Neural crest cell (in vitro differentiated cells): ENCODE results near the gene CATSPERE. TPM values are rescaled to one million over a fixed set of nuclear protein-coding genes. Genes with fewer than 3 reads are reported as not detected.
A peak's percentile ranks its signal among the peaks of the same experiment; 100 is the strongest.

Experiments
- DNase-seq: peaks from one replicate; pipeline ENCODE4 v3.0.0; 2021; ENCODE audit warnings: low read depth, mixed read lengths, low spot score
- H3K27ac Mint-ChIP-seq: one replicate; pipeline ENCODE4 v1.8.0; 2021; ENCODE audit warnings: mild to moderate bottlenecking, mixed read lengths; ENCODE audit not compliant: unreplicated experiment
- H3K27me3 Mint-ChIP-seq: 2 replicates; pipeline ENCODE4 v1.8.0; 2021; ENCODE audit warnings: low read depth, mild to moderate bottlenecking, mixed read lengths
- H3K36me3 Mint-ChIP-seq: 2 replicates; pipeline ENCODE4 v1.8.0; 2021; ENCODE audit warnings: low read depth, mild to moderate bottlenecking, mixed read lengths
- H3K4me1 Mint-ChIP-seq: 2 replicates; pipeline ENCODE4 v1.8.0; 2021; ENCODE audit warnings: mixed read lengths
- H3K4me3 Mint-ChIP-seq: one replicate; pipeline ENCODE4 v1.8.0; 2021; ENCODE audit warnings: mild to moderate bottlenecking, mixed read lengths
- H3K9me3 Mint-ChIP-seq: 2 replicates; pipeline ENCODE4 v1.8.0; 2021; ENCODE audit warnings: mixed read lengths
- CTCF ChIP-seq: fragments of 200-600 bp; sonication (generic); conservative IDR thresholded peaks from 2 replicates; pipeline ENCODE4 v1.5.0; 2021; ENCODE audit warnings: antibody characterized with exemption, mild to moderate bottlenecking
- total RNA-seq: library from RNA; stranded (reverse); gene quantifications from 2 replicates; pipeline ENCODE4 v1.2.1, GENCODE V29; 2021

CATSPERE gene
- total RNA-seq, 1 donor from 2014 or later, result 0.44 TPM

- Mint-ChIP-seq H3K27ac (no peak overlapping the region), H3K4me1 (no peaks in the 10 kb centered on the region), H3K4me3 (no peak overlapping the region), H3K9me3 (peaks cover 15% of the 10 kb centered on the region), H3K27me3 (peaks cover 2% of the 10 kb centered on the region), H3K36me3 (peaks cover 3% of the 10 kb centered on the region)
- DNase-seq, result no peak
- TF ChIP-seq CTCF, result no peak
Observed at GRCh38 chr1:244645414-244645813, 184.3 kb downstream of the CATSPERE start.

- Mint-ChIP-seq H3K9me3 (peaks cover 15% of the 10 kb centered on the region), H3K4me1 (no peaks in the 10 kb centered on the region), H3K27ac (no peak overlapping the region), H3K27me3 (peaks cover 2% of the 10 kb centered on the region), H3K36me3 (peaks cover 3% of the 10 kb centered on the region), H3K4me3 (no peak overlapping the region)
- TF ChIP-seq CTCF, result no peak
- DNase-seq, result no peak
Observed at GRCh38 chr1:244645890-244646289, 184.8 kb downstream of the CATSPERE start.

GRCh38 chr1:244647819-244648218 is 186.7 kb downstream of the CATSPERE start:
- Mint-ChIP-seq H3K36me3 (peaks cover 3% of the 10 kb centered on the region), H3K4me3 (no peak overlapping the region), H3K27ac (no peak overlapping the region), H3K9me3 (peaks cover 15% of the 10 kb centered on the region), H3K27me3 (peaks cover 2% of the 10 kb centered on the region), H3K4me1 (peaks cover 12% of the 10 kb centered on the region)
- DNase-seq, result no peak
- no peak for TF ChIP-seq CTCF

- DNase-seq, result no peak
- Mint-ChIP-seq H3K27me3 (no peaks in the 10 kb centered on the region), H3K36me3 (peaks cover under 1% of the 10 kb centered on the region), H3K4me3 (peak overlapping the region; percentile 90), H3K27ac (no peak overlapping the region), H3K9me3 (peaks cover under 1% of the 10 kb centered on the region), H3K4me1 (peaks cover 12% of the 10 kb centered on the region)
- TF ChIP-seq CTCF, result no peak
Observed at GRCh38 chr1:244651956-244652622, 191.0 kb downstream of the CATSPERE start.

GRCh38 chr1:244652623-244653438 is 191.8 kb downstream of the CATSPERE start, which contains the start of gene DESI2:
DESI2 (plus strand) TSS chr1:244653126; CDS start chr1:244653314, 188 bp downstream.
- TF ChIP-seq CTCF, result peak; percentile 64
- Mint-ChIP-seq H3K4me3 (peak within 1 kb of the TSS; percentile 90), H3K36me3 (peaks cover 7% of the 10 kb centered on the region), H3K27ac (no peak within 1 kb of the TSS), H3K4me1 (peaks cover 12% of the 10 kb centered on the region), H3K9me3 (no peaks in the 10 kb centered on the region), H3K27me3 (no peaks in the 10 kb centered on the region)
- peak; percentile 93 for DNase-seq
